ENCODE data around the gene KIAA1328.
"Not testable (repeated sequence)": the region's sequence is repeated elsewhere in the genome, so short reads cannot be mapped to it uniquely, and the experiment has no call there.

Gene KIAA1328

GRCh38 chr18:37135177-37135576 is 306.2 kb downstream of the KIAA1328 start:
- DNase-seq (ENCODE audit: low read depth in 2 of 3, low spot score in 2 of 3), result no peak

- DNase-seq (ENCODE audit: low read depth in 2 of 3, low spot score in 2 of 3), result no peak
Observed at GRCh38 chr18:37138456-37138855, 309.5 kb downstream of the KIAA1328 start.

GRCh38 chr18:37139876-37140275 is 310.9 kb downstream of the KIAA1328 start:
- no peak for DNase-seq (ENCODE audit: low read depth in 2 of 3, low spot score in 2 of 3)

- DNase-seq (ENCODE audit: low read depth in 2 of 3, low spot score in 2 of 3), result no peak
Observed at GRCh38 chr18:37144921-37145320, 316.0 kb downstream of the KIAA1328 start.

- no peak for DNase-seq (ENCODE audit: low read depth in 2 of 3, low spot score in 2 of 3)
Observed at GRCh38 chr18:37156330-37156942, 327.5 kb downstream of the KIAA1328 start.

- no peak for DNase-seq (ENCODE audit: low read depth in 2 of 3, low spot score in 2 of 3)
Observed at GRCh38 chr18:37160038-37160820, 331.3 kb downstream of the KIAA1328 start.

- no peak for DNase-seq (ENCODE audit: low read depth in 2 of 3, low spot score in 2 of 3)
Observed at GRCh38 chr18:37161491-37161890, 332.6 kb downstream of the KIAA1328 start.

GRCh38 chr18:37162551-37162950 is 333.6 kb downstream of the KIAA1328 start:
- DNase-seq (ENCODE audit: low read depth in 2 of 3, low spot score in 2 of 3), result no peak

GRCh38 chr18:37163119-37163518 is 334.2 kb downstream of the KIAA1328 start:
- no peak for DNase-seq (ENCODE audit: low read depth in 2 of 3, low spot score in 2 of 3)

GRCh38 chr18:37166491-37166890 is 337.6 kb downstream of the KIAA1328 start:
- DNase-seq (ENCODE audit: low read depth in 2 of 3, low spot score in 2 of 3), result no peak

GRCh38 chr18:37166966-37167365 is 338.0 kb downstream of the KIAA1328 start:
- DNase-seq (ENCODE audit: low read depth in 2 of 3, low spot score in 2 of 3), result not testable (repeated sequence)

GRCh38 chr18:37170984-37171383 is 342.1 kb downstream of the KIAA1328 start:
- DNase-seq (ENCODE audit: low read depth in 2 of 3, low spot score in 2 of 3), result no peak

GRCh38 chr18:37173384-37173783 is 344.5 kb downstream of the KIAA1328 start:
- no peak for DNase-seq (ENCODE audit: low read depth in 2 of 3, low spot score in 2 of 3)

- DNase-seq (ENCODE audit: low read depth in 2 of 3, low spot score in 2 of 3), result no peak
Observed at GRCh38 chr18:37175727-37176620, 347.0 kb downstream of the KIAA1328 start.

- no peak for DNase-seq (ENCODE audit: low read depth in 2 of 3, low spot score in 2 of 3)
Observed at GRCh38 chr18:37176621-37176934, 347.7 kb downstream of the KIAA1328 start.

- DNase-seq (ENCODE audit: low read depth in 2 of 3, low spot score in 2 of 3), result no peak
Observed at GRCh38 chr18:37179384-37179783, 350.5 kb downstream of the KIAA1328 start.

GRCh38 chr18:37180086-37180485 is 351.2 kb downstream of the KIAA1328 start:
- no peak for DNase-seq (ENCODE audit: low read depth in 2 of 3, low spot score in 2 of 3)

GRCh38 chr18:37182340-37183135 is 353.6 kb downstream of the KIAA1328 start:
- DNase-seq (ENCODE audit: low read depth in 2 of 3, low spot score in 2 of 3), result no peak

- no peak for DNase-seq (ENCODE audit: low read depth in 2 of 3, low spot score in 2 of 3)
Observed at GRCh38 chr18:37184209-37184868, 355.4 kb downstream of the KIAA1328 start.

GRCh38 chr18:37188016-37188791 is 359.3 kb downstream of the KIAA1328 start:
- no peak for DNase-seq (ENCODE audit: low read depth in 2 of 3, low spot score in 2 of 3)
